GM19099 (cell line): ENCODE measurements around the gene SRRM4.

Source experiments
- POLR2A ChIP-seq: IDR thresholded peaks from 3 replicates; pipeline ENCODE4 v1.6.1; 2011; ENCODE audit warnings: low read depth; ENCODE audit not compliant: insufficient read length; ENCODE audit errors: extremely low read depth

The SRRM4 gene

GRCh38 chr12:119082496-119082895 lies 101.2 kb downstream of the SRRM4 start:
- no peak for TF ChIP-seq POLR2A

- TF ChIP-seq POLR2A: no peak
These were observed 107.5 kb downstream of the SRRM4 start for GRCh38 chr12:119088685-119089379.

DNA sequence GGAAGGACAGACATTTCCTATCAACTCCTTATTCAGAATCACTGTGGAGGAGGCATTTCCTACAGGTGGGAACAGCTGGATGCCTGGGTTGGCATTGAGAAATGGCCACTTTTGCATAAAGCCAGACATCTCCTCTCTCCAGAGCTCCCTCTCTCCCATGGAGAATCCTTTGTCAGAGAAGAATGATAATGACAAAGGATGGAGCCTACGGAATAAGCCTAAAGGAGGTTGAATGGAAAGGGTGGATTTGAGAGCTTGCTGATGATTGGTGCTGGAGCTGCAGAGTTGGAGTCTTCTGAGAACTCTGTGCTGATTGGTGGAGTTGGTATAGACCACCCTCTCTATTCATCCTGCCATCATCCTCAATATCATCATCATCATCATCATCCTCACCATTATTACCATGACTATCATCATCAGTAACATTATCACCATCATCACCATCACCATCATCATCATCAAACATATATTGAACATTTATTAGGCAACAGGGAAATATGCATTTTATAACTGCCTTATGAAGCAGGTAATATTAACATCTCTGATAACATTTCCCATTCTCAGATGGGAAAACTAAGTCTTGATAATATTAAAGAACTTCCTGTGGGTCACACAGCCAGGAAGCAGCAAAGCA lies 108.2 kb downstream of the SRRM4 start:
- TF ChIP-seq POLR2A: no peak

- TF ChIP-seq POLR2A: no peak
These were observed 108.9 kb downstream of the SRRM4 start for GRCh38 chr12:119090276-119090675.

DNA sequence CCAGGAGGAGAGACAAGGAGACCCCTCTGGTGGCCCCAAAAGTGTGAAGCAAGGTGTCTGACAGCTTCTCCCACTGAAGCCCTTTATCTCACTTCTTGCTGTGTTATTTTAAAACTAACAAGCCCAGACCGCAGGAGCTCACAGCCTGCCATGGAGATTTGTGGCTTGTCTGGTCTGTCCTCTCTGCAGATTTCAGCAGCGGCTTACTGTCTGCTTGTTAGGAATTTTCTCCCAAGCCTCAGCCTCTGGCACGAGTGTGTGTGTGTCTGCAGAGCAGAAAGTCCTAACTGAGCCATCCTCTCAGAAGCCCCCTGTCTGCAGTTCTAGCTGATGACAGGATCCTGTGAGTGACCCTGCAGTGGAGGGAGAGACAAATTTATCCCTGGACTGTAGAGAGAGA lies 109.5 kb downstream of the SRRM4 start:
- TF ChIP-seq POLR2A: no peak

- TF ChIP-seq POLR2A: no peak
These were observed 115.3 kb downstream of the SRRM4 start for GRCh38 chr12:119096429-119097202.

- no peak for TF ChIP-seq POLR2A
These were observed 119.6 kb downstream of the SRRM4 start for GRCh38 chr12:119100933-119101332.

GRCh38 chr12:119102274-119102673 lies 120.9 kb downstream of the SRRM4 start:
- no peak for TF ChIP-seq POLR2A

DNA sequence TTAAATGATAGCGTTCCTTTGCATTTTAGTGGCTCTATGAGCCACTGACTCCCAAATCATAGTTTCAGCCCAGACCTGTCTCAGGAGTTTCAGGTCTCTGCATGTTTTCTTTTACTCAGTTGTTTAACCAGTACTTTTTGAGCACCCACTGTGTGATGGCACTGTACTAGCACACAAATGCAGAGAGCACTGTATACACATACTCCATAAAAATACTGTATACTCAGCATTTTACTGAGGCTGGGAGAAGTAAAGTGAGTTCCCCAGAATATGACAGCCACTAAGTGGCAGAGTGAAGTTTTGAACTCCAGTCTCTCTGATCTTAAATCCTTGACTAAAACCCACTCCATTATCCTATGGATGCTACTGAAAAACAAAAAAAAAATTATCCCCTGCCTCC lies 121.4 kb downstream of the SRRM4 start:
- no peak for TF ChIP-seq POLR2A

DNA sequence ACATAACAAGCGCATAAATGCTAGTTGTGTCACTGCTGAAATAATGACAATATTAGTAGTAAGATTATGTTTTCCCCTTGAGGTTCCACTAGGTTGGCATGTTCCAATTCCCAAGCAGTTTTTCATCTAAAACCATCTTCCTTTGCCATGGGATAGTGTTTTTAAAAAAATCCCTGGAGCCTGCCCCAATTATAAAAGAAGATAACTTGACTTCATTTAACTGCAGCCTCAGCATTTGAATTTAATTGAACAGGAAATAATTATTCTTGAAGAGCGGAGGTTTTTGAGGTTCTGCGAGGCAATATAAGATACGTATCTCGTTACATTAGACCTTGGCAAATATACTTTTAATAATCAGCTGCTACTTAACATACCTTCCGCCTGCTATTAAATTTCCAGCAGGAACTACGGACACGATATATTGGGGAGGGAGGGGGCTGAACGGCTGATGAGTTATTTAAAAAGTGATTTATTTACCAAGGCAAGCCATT lies 132.2 kb downstream of the SRRM4 start:
- no peak for TF ChIP-seq POLR2A

GRCh38 chr12:119114294-119114693 lies 133.0 kb downstream of the SRRM4 start:
- no peak for TF ChIP-seq POLR2A

DNA sequence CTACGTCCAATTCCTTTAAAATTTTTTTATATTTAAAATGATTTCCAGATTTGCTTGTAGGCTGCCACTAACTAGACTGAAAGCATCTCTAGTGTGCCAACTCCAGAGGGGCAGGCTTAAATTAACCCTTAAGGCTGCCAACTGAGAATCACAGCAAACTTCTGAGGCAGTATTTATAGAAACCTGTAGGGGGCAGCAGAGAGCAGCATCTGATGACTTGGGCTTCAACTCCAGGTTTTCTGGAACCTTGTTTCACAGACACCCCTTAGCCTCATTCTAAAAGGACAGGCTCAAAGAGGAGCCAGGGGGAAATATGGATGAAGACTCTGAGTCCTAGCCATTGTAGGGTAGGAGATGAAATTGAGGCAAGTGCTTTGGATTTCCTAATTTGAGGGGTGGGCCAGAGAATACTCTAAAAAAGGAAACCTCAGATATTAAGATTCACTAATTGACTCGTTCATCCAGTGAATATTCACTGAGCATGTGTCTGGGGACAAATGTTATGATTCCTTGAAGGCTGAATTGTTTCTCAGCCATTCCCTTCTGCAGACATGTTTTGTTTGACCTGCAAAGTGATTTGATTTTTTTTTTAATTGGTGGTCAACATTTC lies 134.1 kb downstream of the SRRM4 start:
- no peak for TF ChIP-seq POLR2A

DNA sequence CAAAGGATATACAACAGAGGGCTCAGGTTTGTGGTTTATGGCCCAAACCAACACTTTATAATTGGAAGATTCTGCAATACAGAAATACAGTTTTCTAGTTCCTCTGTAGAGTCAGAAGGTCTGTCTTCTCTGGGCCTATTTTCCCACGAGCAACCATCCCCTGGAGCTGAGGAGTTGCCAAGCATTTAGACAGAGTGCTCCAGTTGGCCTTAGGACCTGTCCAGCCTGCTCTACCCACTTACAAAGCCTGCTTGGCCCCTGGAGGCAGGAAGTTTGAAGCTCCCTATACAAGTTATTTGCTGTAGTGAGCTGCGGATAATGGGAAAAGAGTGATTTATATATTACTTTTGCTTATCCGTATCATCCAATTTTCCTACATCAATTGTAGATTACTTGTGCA lies 136.6 kb downstream of the SRRM4 start:
- TF ChIP-seq POLR2A: no peak

DNA sequence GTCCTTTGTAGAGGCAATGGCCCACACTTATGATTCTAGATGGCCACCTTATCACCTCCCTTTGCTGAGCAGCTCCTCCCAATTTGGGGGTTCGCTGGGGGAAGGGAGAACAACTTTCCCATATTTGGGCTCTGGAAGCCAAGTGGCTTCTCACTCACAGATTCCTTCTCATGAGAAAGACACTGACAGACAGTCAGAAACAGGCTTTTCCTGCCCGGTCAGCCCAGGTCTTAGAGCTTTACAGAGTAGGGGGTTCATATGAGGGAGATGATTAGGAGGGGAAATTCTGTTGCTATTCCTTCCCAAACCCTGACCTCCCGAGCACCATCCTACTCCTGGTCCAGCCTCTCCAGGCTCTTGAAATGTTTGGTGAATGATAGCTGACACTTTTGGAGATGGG lies 137.3 kb downstream of the SRRM4 start:
- TF ChIP-seq POLR2A: no peak

- no peak for TF ChIP-seq POLR2A
These were observed 140.7 kb downstream of the SRRM4 start for GRCh38 chr12:119122047-119122446.
